Measurements from ENCODE around the gene GNG12.

Gene GNG12

DNA sequence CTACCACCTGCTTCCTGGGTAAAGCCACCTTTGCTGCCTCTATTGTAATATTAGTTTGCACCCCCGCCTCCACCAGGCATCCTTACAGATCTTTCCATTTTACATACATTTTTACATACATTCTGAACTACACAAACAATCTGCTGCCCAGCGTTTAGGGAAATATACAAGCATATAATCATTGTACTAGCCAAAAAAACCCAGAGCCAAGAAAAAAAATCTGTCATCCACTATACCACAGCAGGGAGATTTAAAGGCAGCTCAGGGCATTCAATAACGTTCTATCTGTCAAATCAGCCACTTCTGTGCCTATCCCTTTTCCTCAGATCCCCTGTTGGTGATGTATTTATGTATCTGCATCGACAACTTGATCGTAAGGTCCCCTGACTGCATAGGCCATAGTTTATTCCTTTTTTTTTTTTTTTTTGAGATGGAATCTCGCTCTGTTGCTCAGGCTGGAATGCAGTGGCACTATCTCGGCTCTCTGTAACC is 43.0 kb downstream of the GNG12 start:
- Histone ChIP-seq H3K4me1 (ENCODE audit: insufficient read depth, low read length, poor library complexity, severe bottlenecking) (no peaks in the 10 kb centered on the region), H2AFZ (ENCODE audit: low read length) (no peak overlapping the region), H4K20me1 (ENCODE audit: insufficient read depth, low read length, poor library complexity, severe bottlenecking) (no peaks in the 10 kb centered on the region), H3K9ac (ENCODE audit: low read depth, low read length, poor library complexity, severe bottlenecking) (no peak overlapping the region), H3K27me3 (ENCODE audit: insufficient read depth, low read length, poor library complexity, severe bottlenecking) (no peaks in the 10 kb centered on the region), H3F3A (ENCODE audit: low read depth) (no peaks in the 10 kb centered on the region), H3K4me2 (ENCODE audit: low read depth, low read length, poor library complexity, severe bottlenecking) (no peak overlapping the region), H3K4me3 (ENCODE audit: low read length, poor library complexity, severe bottlenecking) (no peak overlapping the region), H3K79me2 (ENCODE audit: insufficient read depth, low read length) (no peaks in the 10 kb centered on the region), H3K9me2 (replicated peaks; ENCODE audit: low read depth, low read length) (no peaks in the 10 kb centered on the region), H3K9me3 (ENCODE audit: insufficient read depth, low read depth, low read length) (no peaks in the 10 kb centered on the region), H3K36me3 (ENCODE audit: insufficient read depth, low read length) (no peaks in the 10 kb centered on the region)
- TF ChIP-seq, protein P1, sequence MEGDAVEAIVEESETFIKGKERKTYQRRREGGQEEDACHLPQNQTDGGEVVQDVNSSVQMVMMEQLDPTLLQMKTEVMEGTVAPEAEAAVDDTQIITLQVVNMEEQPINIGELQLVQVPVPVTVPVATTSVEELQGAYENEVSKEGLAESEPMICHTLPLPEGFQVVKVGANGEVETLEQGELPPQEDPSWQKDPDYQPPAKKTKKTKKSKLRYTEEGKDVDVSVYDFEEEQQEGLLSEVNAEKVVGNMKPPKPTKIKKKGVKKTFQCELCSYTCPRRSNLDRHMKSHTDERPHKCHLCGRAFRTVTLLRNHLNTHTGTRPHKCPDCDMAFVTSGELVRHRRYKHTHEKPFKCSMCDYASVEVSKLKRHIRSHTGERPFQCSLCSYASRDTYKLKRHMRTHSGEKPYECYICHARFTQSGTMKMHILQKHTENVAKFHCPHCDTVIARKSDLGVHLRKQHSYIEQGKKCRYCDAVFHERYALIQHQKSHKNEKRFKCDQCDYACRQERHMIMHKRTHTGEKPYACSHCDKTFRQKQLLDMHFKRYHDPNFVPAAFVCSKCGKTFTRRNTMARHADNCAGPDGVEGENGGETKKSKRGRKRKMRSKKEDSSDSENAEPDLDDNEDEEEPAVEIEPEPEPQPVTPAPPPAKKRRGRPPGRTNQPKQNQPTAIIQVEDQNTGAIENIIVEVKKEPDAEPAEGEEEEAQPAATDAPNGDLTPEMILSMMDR (conservative IDR thresholded peaks at IDR 0.05; ENCODE audit: low read length): no peak
- TF ChIP-seq EZH2phosphoT487 (IDR thresholded peaks at IDR 0.05; ENCODE audit: borderline replicate concordance): no peak

DNA sequence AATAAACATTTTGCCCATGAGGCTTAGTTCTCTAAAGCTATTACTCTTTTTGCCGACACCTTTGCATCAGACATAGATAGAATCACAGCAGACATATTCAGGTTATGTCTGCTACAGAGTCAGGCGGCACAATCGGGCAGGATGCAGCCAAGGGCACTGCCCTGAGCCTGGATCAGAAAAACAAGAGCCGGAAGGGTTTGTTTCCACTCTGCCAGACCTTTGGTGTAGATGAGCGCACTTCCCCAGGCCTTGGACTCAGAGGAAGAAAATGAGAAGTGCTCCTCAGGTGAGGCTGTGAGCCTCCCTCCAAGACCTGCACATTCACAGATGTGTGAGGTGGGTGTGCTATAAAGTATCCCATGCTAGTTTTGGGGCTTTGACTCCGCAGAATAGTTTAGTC is 43.7 kb downstream of the GNG12 start:
- no peak overlapping the region for H2AFZ ChIP-seq (ENCODE audit: low read length)
- H3K4me1 ChIP-seq (ENCODE audit: insufficient read depth, low read length, poor library complexity, severe bottlenecking): no peaks in the 10 kb centered on the region
- H3K79me2 ChIP-seq (ENCODE audit: insufficient read depth, low read length): no peaks in the 10 kb centered on the region
- H3K4me3 ChIP-seq (ENCODE audit: low read length, poor library complexity, severe bottlenecking): no peak overlapping the region
- H4K20me1 ChIP-seq (ENCODE audit: insufficient read depth, low read length, poor library complexity, severe bottlenecking): no peaks in the 10 kb centered on the region
- TF ChIP-seq, protein P1 (conservative IDR thresholded peaks at IDR 0.05; ENCODE audit: low read length): no peak
- TF ChIP-seq EZH2phosphoT487 (IDR thresholded peaks at IDR 0.05; ENCODE audit: borderline replicate concordance): no peak
- no peaks in the 10 kb centered on the region for H3K9me2 ChIP-seq (replicated peaks; ENCODE audit: low read depth, low read length)
- no peak overlapping the region for H3K9ac ChIP-seq (ENCODE audit: low read depth, low read length, poor library complexity, severe bottlenecking)
- no peak overlapping the region for H3K4me2 ChIP-seq (ENCODE audit: low read depth, low read length, poor library complexity, severe bottlenecking)
- H3K9me3 ChIP-seq (ENCODE audit: insufficient read depth, low read depth, low read length): no peaks in the 10 kb centered on the region
- no peaks in the 10 kb centered on the region for H3F3A ChIP-seq (ENCODE audit: low read depth)
- H3K27me3 ChIP-seq (ENCODE audit: insufficient read depth, low read length, poor library complexity, severe bottlenecking): no peaks in the 10 kb centered on the region
- H3K36me3 ChIP-seq (ENCODE audit: insufficient read depth, low read length): no peaks in the 10 kb centered on the region

DNA sequence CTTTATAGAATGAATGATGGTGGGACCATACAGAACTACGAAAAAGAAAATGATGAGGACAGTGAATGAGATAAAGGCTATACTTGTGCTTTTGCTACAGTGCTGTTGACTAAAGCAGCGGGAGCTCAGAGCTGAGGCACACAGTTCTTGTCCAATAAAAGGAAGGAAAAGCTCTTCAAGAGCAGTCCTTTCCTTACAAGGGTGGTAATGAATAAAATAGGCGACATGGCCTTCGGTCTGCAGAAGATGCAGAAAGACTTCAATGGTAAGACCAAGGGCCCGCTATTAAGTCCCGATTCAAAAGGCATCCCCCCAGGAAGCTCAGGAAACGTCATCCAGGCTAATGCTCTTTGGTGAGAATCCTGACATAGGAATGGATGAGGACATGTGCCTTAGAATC is 44.4 kb downstream of the GNG12 start:
- TF ChIP-seq, protein P1 (conservative IDR thresholded peaks at IDR 0.05; ENCODE audit: low read length): no peak
- TF ChIP-seq EZH2phosphoT487 (IDR thresholded peaks at IDR 0.05; ENCODE audit: borderline replicate concordance): no peak
- H3K79me2 ChIP-seq (ENCODE audit: insufficient read depth, low read length): no peaks in the 10 kb centered on the region
- H3F3A ChIP-seq (ENCODE audit: low read depth): no peaks in the 10 kb centered on the region

More for the DNA sequence above, 44.4 kb downstream of the GNG12 start:
- H3K27me3 ChIP-seq (ENCODE audit: insufficient read depth, low read length, poor library complexity, severe bottlenecking): no peaks in the 10 kb centered on the region
- no peak overlapping the region for H3K4me2 ChIP-seq (ENCODE audit: low read depth, low read length, poor library complexity, severe bottlenecking)
- H3K4me1 ChIP-seq (ENCODE audit: insufficient read depth, low read length, poor library complexity, severe bottlenecking): no peaks in the 10 kb centered on the region
- H3K9me3 ChIP-seq (ENCODE audit: insufficient read depth, low read depth, low read length): no peaks in the 10 kb centered on the region
- H3K9me2 ChIP-seq (replicated peaks; ENCODE audit: low read depth, low read length): no peaks in the 10 kb centered on the region
- H4K20me1 ChIP-seq (ENCODE audit: insufficient read depth, low read length, poor library complexity, severe bottlenecking): no peaks in the 10 kb centered on the region
- H2AFZ ChIP-seq (ENCODE audit: low read length): no peak overlapping the region
- H3K4me3 ChIP-seq (ENCODE audit: low read length, poor library complexity, severe bottlenecking): no peak overlapping the region
- H3K9ac ChIP-seq (ENCODE audit: low read depth, low read length, poor library complexity, severe bottlenecking): no peak overlapping the region
- H3K36me3 ChIP-seq (ENCODE audit: insufficient read depth, low read length): no peaks in the 10 kb centered on the region
